ENCODE results near the gene PPIL6. TPM values are rescaled to one million over a fixed set of nuclear protein-coding genes. Genes with fewer than 3 reads are reported as not detected.

Gene PPIL6
- total RNA-seq, 1 donor from 2014 or later, result 2.7 TPM

- no peak overlapping the region for H3K4me3 Mint-ChIP-seq (ENCODE audit: unreplicated experiment)
- no peak for DNase-seq (ENCODE audit: low spot score)
- TF ChIP-seq CTCF (IDR thresholded peaks at IDR 0.05), result no peak
- no peaks in the 10 kb centered on the region for H3K9me3 Mint-ChIP-seq (ENCODE audit: low read depth)
- peak overlapping the region; percentile 57 for H3K27ac Mint-ChIP-seq (ENCODE audit: unreplicated experiment)
- no peaks in the 10 kb centered on the region for H3K27me3 Mint-ChIP-seq (ENCODE audit: low read depth)
- H3K4me1 Mint-ChIP-seq (ENCODE audit: low read depth), result peaks cover 31% of the 10 kb centered on the region
- H3K36me3 Mint-ChIP-seq (ENCODE audit: low read depth), result peaks cover 8% of the 10 kb centered on the region
Observed at GRCh38 chr6:109457562-109457996, 17.2 kb upstream of the PPIL6 start.

GRCh38 chr6:109456710-109457561 is 16.5 kb upstream of the PPIL6 start:
- H3K36me3 Mint-ChIP-seq (ENCODE audit: low read depth), result peaks cover 6% of the 10 kb centered on the region
- no peaks in the 10 kb centered on the region for H3K27me3 Mint-ChIP-seq (ENCODE audit: low read depth)
- H3K4me1 Mint-ChIP-seq (ENCODE audit: low read depth), result peaks cover 31% of the 10 kb centered on the region
- no peak for TF ChIP-seq CTCF (IDR thresholded peaks at IDR 0.05)
- peak overlapping the region; percentile 57 for H3K27ac Mint-ChIP-seq (ENCODE audit: unreplicated experiment)
- H3K9me3 Mint-ChIP-seq (ENCODE audit: low read depth), result no peaks in the 10 kb centered on the region
- DNase-seq (ENCODE audit: low spot score), result no peak
- peak overlapping the region; percentile 80 for H3K4me3 Mint-ChIP-seq (ENCODE audit: unreplicated experiment)

- Mint-ChIP-seq H3K4me1 (ENCODE audit: low read depth) (peaks cover 31% of the 10 kb centered on the region), H3K27ac (ENCODE audit: unreplicated experiment) (peak overlapping the region; percentile 54), H3K27me3 (ENCODE audit: low read depth) (no peaks in the 10 kb centered on the region), H3K36me3 (ENCODE audit: low read depth) (peaks cover 7% of the 10 kb centered on the region), H3K9me3 (ENCODE audit: low read depth) (no peaks in the 10 kb centered on the region), H3K4me3 (ENCODE audit: unreplicated experiment) (peak overlapping the region; percentile 80)
- no peak for DNase-seq (ENCODE audit: low spot score)
- TF ChIP-seq CTCF (IDR thresholded peaks at IDR 0.05), result no peak
Observed at GRCh38 chr6:109456111-109456583, 15.7 kb upstream of the PPIL6 start.

- Mint-ChIP-seq H3K36me3 (ENCODE audit: low read depth) (peaks cover 10% of the 10 kb centered on the region), H3K27me3 (ENCODE audit: low read depth) (no peaks in the 10 kb centered on the region), H3K4me1 (ENCODE audit: low read depth) (peaks cover 33% of the 10 kb centered on the region), H3K4me3 (ENCODE audit: unreplicated experiment) (peak within 1 kb of the TSS; percentile 98), H3K27ac (ENCODE audit: unreplicated experiment) (peak within 1 kb of the TSS; percentile 91), H3K9me3 (ENCODE audit: low read depth) (no peaks in the 10 kb centered on the region)
- TF ChIP-seq CTCF (IDR thresholded peaks at IDR 0.05), result peak; percentile 65
- DNase-seq (ENCODE audit: low spot score), result no peak
Observed at GRCh38 chr6:109455437-109456110, 15.1 kb upstream of the PPIL6 start, which contains the start of gene MICAL1. Gene MICAL1, minus strand, starts transcription at chr6:109455772. Its CDS starts 1,576 bp downstream, at chr6:109454196.

Measured in chondrocyte (in vitro differentiated cells).